GM21515 (cell line): ENCODE measurements around the gene ITGB6.
"Not testable (repeated sequence)": the region's sequence is repeated elsewhere in the genome, so short reads cannot be mapped to it uniquely, and the experiment has no call there.

Experiments
- ATAC-seq: cut with Tn5 transposase; IDR thresholded peaks from one replicate; pipeline ENCODE4 v1.9.1; 2021; ENCODE audit not compliant: unreplicated experiment

The ITGB6 gene

DNA sequence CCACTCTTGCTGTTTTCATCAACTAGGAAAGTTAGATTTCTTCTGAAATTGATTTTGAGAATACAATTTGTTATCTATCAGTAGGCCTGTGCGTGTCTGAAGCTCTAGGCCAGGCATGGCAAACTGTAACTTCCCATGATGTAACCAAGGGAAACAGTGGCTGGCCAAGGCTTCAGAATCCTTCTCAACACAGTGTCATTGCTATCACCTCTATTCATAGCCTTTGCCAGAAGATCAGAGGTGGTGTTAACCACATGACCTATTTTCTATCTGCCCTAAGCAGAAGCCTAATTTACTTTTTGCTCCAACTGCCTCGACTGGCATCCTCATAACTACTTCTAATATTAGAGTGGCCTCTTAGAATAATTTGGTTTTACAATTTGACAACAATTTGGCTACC, 2.5 kb downstream of the ITGB6 start:
- no peak for ATAC-seq

DNA sequence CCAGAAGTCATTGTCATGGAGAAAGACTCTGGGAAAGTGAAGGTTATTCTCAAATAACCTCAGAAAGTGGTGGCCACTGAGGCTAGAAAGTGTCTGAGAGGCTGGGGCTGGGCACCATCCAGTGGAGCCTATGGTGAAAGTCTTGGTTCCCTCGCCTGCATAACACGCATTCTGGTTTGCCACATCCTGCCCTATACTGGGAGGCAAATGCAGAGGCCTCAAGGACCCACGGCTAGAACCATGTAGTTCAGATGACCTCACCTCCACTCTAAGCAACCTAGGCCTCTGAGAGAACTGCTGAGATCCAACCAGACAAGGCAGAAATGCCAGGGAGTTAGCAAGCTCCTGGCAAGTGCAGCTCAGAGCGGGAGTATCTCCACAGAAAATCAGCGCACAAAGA, 5.1 kb downstream of the ITGB6 start:
- no peak for ATAC-seq

DNA sequence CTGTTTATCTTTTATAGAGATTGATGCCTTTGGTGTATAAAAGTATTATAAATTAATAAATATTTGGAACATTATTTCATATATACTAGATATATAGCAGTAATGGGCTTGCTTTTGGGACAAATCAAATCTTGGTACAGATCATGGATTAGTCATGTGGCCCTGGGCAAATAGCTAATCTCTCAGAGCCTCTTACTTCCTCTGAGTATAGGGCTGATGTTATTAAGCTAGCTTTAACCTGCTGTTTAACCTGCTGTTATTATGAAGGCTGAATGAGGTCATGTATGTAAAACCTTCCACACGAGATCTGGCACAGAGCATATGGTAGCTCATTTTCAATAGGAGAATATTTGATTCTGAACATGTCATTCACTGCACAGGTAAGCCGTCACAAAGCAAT, 5.7 kb downstream of the ITGB6 start:
- ATAC-seq = no peak

DNA sequence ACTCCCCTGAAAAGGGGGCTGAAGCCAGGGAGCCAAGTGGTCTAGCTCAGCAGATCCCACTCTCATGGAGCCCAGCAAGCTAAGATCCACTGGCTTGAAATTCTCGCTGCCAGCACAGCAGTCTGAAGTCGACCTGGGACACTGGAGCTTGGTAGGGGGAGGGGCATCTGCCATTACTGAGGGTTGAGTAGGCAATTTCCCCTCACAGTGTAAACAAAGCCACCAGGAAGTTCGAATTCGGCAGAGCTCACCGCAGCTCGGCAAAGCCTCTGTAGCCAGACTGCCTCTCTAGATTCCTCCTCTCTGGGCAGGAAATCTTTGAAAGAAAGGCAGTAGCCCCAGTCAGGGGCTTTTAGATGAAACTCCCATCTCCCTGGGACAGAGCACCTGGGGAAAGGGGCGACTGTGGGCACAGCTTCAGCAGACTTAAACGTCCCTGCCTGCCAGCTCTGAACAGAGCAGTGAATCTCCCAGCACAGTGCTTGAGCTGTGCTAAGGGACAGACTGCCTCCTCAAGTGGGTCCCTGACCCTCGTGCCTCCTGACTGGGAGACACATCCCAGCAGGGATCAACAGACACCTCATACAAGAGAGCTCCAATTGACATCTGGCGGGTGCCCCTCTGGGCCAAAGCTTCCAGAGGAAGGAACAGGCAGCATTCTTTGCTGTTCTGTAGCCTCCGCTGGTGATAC, 18.8 kb downstream of the ITGB6 start:
- ATAC-seq = not testable (repeated sequence)

DNA sequence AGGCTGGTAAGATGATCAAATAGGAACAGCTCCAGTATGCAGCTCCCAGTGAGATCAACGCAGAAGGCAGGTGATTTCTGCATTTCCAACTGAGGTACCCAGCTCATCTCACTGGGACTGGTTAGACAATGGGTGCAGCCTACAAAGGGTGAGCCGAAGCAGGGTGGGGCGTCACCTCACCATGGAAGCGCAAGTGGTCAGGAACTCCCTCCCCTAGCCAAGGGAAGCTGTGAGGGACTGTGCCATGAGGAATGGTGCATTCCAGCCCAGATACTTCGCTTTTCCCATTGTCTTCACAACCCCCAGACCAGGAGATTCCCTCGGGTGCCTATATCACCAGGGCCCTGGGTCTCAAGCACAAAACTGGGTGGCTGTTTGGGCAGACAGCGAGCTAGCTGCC, 19.4 kb downstream of the ITGB6 start:
- not testable (repeated sequence) for ATAC-seq

DNA sequence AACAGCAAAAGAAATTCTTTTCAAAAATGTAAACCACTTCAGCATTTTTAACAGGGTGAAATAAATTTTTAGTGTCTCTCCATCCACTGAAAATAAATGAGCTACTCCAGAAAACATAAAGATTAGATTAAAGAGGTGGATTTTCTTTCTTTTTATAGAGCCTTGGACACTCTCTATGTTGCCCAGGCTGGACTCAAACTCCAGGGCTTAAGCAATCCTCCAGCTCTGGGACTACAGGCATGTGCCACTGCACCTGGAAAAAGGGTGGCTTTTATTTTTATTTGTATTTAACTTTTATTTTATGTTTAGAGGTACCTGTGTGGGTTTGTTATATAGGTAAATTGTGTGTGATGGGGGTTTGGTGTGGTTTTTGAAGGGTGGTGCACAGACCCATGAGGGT, 19.9 kb downstream of the ITGB6 start:
- ATAC-seq = no peak

DNA sequence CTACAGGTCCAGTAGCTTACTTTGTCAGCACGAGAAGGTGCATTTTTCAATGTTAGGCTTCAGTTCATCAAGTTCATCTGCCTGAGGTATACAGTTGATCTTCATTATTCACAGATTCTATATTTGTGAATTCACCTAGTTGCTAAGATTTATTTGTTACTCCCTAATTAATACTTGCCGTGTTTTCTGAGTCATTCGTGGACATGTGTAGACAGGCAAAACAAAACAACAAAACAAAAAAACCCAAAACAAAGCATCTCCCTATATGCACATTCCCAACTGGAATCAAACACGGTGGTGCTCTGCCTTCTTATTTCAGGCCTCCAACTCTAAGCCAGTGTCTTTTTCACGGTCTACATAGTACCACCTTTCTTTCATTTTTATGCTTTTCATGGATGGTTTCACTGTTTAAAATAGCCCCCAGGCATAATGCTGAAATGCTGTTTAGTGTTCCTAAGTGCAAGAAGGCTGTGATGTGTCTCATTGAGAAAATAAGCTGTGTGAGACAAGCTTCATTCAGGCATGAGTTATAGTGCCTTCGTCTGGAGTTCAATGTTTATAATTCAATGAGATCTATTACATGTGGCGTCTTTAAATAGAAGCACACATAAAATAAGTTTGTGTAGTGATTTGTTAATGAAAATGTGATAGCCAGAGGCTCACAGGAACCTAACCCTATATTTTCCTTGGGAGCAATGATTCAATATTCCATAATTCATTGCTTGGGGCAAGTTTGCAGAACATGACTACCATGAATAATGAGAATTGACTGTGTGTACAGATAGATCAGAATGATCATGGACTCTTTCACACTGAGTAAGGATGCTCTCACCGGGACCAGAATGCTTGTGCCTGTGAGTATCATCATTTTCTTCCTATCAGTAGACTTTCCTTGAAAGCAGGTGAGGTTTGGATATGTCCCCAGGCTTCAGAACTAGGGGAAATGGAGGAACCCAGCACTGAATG, 24.6 kb downstream of the ITGB6 start:
- no peak for ATAC-seq

DNA sequence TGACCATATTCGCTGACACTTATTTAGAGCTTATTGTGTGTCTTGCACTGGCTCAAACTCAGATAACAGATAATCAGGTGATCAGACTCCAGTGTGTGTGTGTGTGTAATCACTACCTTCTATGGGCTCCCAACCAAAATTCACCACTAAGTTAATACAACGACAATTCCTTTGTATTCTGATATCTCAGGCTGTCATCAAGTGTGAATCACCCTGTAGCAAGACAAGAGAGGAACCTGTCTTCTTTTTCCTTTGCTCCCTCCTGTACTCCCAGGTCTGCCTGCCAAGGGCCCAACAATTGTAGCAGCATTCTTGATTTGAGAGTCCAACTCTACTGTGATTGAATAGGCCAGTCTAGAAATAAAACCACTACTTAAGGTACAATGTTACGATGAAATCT, 25.8 kb downstream of the ITGB6 start:
- ATAC-seq = no peak

DNA sequence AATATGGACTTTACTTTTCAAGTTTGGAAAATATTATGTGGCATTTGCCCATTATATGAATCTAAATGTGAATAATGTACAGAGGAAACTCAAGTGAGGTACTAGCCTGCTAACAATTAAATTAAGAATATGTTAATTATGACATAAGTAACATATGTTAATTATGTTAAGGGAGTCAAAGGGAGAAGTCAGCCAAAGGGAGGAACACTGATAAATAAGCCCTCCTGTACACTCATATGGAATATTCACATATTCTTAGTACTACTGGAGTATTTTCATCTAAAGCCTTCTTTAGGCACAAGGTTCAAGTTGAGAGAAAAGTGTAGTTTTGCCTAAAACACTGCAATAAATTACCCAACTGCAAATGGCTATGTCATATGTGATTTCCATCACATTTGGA, 30.1 kb downstream of the ITGB6 start:
- no peak for ATAC-seq

DNA sequence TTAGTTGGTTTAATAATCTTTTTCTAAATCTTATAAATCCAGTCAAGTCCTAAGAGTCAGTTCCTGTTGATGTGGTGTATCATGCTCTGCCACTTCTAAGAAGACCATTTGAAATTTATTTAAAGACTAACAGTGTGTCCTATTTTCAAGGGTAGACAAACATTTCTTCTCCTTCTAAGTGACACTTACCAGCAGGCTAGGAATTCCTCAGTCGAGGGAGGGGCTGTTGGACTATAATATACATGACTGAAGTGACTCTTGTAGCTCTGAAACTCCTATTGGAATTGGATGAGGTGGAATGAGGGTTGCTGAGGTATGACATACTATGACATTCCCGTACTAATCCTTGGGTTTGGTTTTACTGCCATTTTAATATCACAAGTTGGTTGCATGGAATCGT, 30.6 kb downstream of the ITGB6 start:
- ATAC-seq = no peak

DNA sequence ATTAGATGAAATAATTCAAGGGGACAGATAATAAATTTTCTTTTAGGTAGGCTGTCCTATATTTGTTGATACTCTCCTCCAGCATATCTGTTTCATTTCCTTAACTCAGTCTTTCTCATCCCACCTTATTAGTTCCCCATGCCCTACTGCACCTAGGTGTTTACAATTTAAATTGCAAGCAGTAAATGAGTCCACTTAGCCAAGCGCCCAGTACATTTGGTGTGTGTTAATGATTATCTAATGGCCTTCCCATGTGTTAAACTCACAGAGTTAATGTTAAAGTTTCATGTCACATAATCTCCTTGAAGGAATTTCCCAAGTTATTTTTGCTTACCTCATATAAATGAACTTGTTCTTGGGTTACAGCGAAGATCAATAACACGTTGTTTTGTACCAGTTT, 31.2 kb downstream of the ITGB6 start:
- no peak for ATAC-seq

DNA sequence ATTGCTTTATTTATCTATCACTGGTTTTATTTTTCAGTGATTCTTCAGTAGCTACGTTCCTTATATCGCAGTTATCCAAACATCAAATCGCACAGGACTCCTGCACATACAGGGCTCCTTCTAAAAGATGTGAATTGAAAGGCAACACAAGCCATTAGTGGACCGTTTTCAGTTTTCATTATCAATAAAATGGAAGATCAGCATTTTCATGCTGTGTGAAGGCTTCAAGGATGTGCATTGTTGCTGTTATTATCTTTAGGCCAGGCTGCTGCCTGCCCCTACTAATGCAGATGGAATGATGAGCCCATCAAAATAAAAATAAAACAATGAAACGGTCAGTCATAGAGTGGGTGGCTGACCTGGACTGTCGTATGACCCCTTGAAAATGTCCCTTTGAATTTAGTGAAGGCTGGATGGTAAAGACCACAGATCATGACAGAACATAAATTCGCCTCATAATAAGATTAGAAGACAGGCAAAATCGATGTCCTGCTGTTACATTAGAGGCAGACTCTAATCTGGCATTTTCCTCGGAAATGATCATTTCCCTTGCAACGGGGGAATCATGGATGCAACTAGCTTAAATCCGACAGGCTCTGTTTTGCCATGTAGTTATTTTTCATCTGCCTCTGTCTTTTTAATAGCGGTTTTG, 32.9 kb downstream of the ITGB6 start:
- ATAC-seq = no peak

DNA sequence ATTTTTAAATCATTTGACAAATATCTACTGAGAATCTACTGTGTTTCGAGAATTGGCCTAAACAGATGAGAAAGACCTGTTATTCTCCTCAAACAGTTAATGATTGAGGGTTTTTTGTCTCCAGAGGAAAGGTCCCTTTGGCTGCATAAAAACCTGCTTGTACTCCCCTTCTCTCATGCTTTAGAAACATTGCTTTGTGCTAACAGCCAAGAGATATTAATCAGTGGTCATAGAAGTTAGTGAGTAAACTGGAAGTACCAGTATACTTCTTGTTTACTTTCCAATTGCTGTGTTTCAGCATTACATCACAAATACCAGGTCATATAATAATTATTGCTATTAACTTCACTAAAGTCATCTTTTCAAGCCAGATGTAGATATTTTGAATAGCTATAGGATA, 34.1 kb downstream of the ITGB6 start:
- no peak for ATAC-seq

DNA sequence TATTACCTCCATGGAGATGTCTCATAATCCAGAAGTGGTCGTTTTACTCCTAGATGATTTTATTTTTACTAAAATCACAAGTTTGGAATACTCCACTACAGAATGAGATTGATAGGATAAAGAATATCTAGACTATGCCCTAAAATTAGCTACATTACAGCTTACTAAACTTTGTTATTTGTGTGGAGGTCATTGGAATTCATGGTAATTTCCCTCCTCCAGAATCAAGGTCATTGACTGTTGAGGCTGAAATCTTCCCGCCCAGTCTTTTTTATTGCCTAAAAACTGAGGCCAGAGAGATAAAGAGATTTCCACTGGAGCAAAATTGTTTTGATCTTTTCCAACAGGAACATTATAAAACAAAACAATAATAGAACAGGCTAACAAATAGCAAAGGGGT, 35.0 kb downstream of the ITGB6 start:
- ATAC-seq = no peak

DNA sequence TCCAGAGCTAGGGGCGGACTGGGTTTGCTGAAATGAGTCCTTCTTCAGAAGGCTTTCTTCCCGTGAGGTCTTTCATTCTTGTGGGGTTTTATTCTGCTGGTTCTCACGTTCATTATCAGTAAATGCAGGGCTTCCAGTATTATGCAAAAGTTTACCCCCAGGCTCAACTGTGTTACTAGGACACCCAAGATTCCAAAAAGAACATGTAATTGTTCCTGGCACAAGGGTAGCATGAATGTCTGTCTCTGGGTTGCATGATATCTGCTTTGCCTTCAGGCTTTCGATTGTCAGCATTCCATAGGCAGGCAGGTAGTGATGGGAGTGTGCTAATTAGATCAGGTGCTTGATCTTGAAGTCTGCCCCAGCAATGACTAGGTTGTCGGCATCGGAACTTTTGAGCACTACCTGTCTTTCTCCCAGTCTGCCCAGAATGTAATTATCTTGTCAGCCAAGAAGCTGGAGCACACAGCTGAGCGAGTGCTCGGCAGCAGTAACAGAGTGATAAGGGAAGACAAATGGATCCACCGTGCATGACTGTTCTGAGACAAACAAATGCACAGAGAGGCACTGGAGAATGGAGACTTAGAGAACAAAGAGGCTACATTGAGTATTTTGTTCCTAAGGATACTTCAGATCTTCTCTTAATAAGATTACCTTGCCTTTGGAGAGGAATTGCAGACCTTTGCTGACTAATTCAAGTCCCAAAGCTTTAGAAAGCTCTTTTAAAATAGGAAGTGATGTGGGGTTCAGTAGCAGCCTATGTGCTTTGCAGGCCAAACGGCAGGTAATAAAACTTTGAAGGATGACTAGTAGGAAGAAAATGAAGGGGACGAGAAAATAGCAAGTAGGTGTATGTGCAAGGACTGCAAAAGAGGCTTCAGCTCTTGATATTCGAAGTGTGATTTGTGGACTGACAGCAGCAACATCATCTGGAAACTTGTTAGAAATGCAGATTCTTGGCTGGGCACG, 41.9 kb downstream of the ITGB6 start:
- no peak for ATAC-seq

DNA sequence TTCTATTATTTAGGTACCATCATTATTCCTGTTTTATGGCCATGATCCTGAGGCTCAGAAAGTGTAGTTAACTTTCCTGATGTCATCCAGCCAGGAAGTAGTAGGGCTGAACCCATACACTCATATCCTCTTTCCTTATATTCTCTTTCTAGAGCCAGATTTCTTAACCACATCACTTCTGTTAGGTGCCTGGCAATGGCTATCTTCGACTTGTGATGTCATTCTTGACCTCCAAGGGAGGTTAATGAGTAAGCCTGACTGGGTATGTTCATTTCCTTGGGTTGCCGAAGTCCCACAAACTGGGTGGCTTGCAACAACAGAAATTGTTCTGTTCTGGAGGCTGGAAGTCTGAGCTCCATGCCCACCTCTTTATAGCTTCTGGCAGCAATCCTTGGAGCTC, 43.4 kb downstream of the ITGB6 start:
- ATAC-seq = no peak

DNA sequence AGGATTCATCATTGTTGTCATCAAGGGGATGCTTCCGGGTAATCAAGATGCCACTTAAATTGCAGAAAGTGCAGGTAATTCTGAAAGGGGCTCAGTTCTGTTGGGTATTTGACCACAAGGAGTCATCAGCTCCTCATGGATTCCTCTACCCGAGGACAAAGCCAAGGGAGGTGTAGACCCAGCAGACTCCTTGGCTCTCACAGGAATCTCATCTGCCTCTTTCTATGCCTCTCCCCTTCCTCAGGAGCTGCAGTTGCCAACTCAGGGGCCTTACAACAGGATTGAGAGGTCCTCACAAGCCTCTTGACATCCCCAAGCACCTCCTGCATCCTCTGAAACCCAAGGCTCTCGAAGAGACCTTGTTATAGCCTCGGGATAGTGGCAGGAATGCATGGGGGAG, 44.0 kb downstream of the ITGB6 start:
- no peak for ATAC-seq

DNA sequence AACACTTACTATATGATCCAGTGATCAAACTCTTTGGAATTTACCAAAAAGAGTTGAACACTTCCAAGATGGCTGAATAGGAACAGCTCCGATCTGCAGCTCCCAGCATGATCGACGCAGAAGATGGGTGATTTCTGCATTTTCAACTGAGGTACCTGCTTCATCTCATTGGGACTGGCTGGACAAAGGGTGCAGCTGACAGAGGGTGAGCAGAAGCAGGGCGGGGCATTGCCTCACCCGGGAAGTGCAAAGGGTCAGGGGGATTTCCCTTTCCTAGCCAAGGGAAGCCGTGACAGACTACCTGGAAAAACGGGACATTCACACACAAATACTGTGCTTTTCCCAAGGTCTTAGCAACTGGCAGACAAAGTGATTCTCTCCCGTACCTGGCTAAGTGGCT, 51.7 kb downstream of the ITGB6 start:
- ATAC-seq = not testable (repeated sequence)

DNA sequence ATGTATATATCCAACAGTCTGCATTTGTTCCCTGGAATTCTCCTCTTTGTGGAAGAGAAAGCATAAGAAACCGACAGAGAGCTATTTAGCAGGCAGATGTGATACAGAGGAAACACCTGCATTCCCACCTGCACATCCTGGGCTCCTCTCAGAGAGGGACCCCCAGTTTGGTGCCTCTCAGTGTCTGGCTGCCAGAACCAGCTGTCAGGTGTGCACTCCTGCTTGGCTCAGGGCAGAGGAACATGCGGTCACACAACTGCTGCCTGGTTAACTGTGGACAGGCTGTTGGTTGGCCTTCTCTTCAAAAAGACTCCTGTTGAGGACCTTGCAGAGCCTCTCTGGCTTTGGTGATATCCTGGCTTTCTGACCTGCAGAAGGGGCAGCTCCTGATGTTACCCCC, 54.6 kb downstream of the ITGB6 start:
- no peak for ATAC-seq

DNA sequence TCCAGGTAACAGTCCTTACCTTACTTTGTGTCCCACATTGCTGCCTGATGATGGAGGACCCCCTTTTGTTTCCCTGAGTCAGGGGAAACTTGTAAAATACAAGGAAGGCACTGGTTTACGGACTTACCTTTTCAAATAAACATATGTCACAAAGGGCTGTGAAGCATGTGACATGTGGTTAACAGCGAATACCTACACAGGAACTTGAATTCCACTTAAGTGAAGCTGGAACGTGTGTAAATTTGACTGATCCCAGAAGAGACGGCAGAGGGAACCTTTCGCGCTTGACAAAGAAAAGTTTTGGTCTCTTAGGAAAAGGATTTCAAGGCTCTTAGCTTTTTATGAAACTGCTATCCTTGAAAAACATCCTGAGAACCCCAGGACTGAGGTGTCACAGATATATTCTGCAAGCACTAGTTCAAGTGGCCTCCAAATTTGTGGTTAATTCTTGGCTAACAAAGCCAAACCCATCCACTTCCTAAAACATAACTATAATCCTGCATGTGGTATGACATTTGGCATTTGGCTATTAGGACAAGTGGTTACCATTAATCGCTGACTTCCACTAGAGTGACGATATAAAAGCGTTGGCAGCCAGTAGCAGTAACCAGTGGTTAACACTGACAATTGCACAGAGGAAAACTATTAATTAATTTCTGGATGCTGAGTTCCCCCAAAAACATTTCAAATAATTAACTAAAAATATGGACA, 55.6 kb downstream of the ITGB6 start:
- no peak for ATAC-seq
